IPS-15b (cell line): Measurements from ENCODE around the gene EID3.
"Not testable (repeated sequence)": the region's sequence is repeated elsewhere in the genome, so short reads cannot be mapped to it uniquely, and the experiment has no call there.

ENCODE experiments used
- H3K27me3 ChIP-seq: one replicate; pipeline ENCODE4 v1.6.1; 2013; ENCODE audit warnings: low read length; ENCODE audit not compliant: control insufficient read depth, insufficient read depth
- H3K36me3 ChIP-seq: one replicate; pipeline ENCODE4 v1.6.1; 2013; ENCODE audit warnings: low read length; ENCODE audit not compliant: control insufficient read depth, insufficient read depth
- H3K4me1 ChIP-seq: one replicate; pipeline ENCODE4 v1.6.1; 2013; ENCODE audit warnings: mild to moderate bottlenecking, low read length; ENCODE audit not compliant: control insufficient read depth, insufficient read depth
- H3K4me3 ChIP-seq: one replicate; pipeline ENCODE4 v1.5.1; 2013; ENCODE audit warnings: low read depth, low read length
- H3K9ac ChIP-seq: one replicate; pipeline ENCODE4 v1.6.1; 2013; ENCODE audit warnings: low read depth, mild to moderate bottlenecking, low read length
- H3K9me3 ChIP-seq: one replicate; pipeline ENCODE4 v1.6.1; 2013; ENCODE audit warnings: mild to moderate bottlenecking, low read length; ENCODE audit not compliant: control insufficient read depth, insufficient read depth

The EID3 gene

DNA sequence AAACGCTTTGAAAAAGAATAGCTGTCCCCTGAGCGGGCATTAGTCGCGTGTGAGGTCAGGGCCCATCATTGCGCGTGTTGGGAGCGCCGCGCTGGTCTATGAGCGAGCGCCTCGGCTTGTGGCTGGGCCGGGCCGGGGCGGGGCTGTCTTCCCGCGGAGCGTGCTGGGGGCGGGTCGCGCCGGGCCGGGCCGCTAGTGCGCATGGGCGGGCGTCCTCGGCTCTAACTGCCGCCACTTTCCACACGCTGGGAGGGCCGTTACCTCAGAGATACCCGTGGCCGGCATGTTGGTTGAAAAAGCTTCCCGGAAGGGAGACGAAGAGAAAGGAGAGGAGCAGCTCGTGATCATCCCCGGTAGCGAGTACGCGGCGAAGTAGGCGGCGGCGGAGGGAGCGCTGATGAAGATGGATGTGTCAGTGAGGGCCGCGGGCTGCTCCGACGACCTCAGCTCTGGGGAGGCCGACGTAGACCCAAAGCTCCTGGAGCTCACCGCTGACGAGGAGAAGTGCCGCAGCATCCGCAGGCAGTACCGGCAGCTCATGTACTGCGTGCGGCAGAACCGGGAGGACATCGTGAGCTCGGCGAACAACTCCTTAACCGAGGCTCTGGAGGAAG is at the start of gene EID3:
TSS of gene EID3 (plus strand) at position 202 of the 614 bp plus-strand sequence. CDS start at position 398, 196 bp downstream.
- Histone ChIP-seq H3K36me3 (peaks cover 4% of the 10 kb centered on the region), H3K4me3 (peak within 1 kb of the TSS; percentile 77), H3K4me1 (peaks cover 3% of the 10 kb centered on the region), H3K27me3 (no peaks in the 10 kb centered on the region), H3K9ac (peak within 1 kb of the TSS; percentile 54), H3K9me3 (no peaks in the 10 kb centered on the region)

DNA sequence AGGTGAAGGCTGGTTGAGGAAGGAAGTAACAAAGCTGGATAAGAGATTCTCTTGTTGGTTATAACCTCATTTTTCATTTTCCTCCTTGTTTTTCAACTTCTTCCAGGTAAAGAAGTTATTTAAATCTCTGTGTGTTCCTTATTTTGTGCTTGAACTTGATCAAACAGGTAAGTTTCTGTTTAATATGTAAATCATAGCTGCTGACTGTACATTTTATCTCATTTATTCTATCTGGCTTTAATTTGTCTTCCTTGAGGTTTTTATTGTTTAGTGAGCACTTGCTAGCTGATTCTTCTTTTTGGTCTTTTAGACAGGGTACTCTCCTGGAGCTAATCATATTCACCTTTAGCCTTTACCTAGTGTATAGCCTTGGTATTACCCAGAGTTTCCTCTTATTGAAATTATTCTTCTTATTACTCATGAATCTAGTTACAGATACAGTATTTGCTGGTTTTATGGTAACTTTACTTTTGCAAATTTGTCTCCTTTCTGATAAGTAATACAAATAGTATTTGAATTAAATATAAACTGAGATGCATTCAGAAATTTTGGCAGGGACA is 45.5 kb upstream of the EID3 start:
- Histone ChIP-seq H3K4me3 (no peak overlapping the region), H3K9ac (no peak overlapping the region), H3K27me3 (no peaks in the 10 kb centered on the region), H3K9me3 (no peaks in the 10 kb centered on the region), H3K36me3 (no peaks in the 10 kb centered on the region), H3K4me1 (no peaks in the 10 kb centered on the region)

DNA sequence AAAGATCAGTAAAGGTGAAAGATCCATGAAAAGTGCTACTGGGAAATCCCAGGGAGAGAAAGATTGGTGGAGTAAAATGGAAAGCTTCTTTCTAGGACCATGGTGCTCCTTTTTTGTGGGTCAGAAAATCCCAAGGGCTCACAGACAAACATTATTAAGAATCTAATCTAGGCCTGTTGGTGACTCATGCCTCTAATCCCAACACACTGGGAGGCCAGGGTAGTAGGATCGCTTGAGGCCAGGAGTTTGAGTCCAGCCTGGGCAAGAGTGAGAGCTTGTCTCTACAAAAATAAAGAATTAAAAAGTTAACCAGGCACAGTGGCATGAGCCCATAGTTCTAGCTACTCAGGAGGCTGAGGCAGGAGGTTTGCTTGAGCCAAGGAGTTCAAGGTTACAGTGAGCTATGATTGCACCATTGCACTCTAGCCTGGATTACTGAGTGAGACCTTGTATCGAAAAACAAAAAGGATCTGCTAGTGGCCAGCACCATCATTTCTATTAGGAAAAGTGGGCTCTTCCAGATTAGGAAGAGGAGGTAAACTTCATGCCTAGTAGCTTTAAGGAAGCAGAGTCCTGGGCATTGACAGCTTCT is 45.0 kb upstream of the EID3 start:
- H3K4me3 ChIP-seq: no peak overlapping the region
- no peaks in the 10 kb centered on the region for H3K9me3 ChIP-seq
- H3K36me3 ChIP-seq: no peaks in the 10 kb centered on the region
- H3K27me3 ChIP-seq: no peaks in the 10 kb centered on the region
- H3K9ac ChIP-seq: no peak overlapping the region
- H3K4me1 ChIP-seq: peaks cover 2% of the 10 kb centered on the region

DNA sequence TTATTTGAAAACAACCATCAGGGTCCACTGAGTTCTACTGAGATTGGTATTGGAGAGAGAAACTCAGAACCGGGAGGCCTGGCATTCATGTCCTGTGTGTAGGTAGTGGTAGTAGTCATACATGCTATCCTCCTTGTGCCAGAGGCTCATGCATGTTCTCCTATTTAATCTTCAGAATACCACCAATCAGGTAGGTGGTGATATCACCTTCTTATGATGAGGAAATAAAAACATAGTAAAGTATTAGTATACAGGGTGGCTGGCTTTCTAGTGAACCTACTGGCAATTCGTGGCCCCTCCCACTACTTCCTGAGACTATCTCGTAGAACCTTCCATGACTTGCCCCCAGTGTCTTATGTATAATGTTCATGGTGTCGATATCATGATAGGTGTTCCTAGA is 40.5 kb upstream of the EID3 start:
- Histone ChIP-seq H3K4me3 (no peak overlapping the region), H3K36me3 (no peaks in the 10 kb centered on the region), H3K27me3 (no peaks in the 10 kb centered on the region), H3K9ac (no peak overlapping the region), H3K9me3 (no peaks in the 10 kb centered on the region), H3K4me1 (peaks cover 3% of the 10 kb centered on the region)

DNA sequence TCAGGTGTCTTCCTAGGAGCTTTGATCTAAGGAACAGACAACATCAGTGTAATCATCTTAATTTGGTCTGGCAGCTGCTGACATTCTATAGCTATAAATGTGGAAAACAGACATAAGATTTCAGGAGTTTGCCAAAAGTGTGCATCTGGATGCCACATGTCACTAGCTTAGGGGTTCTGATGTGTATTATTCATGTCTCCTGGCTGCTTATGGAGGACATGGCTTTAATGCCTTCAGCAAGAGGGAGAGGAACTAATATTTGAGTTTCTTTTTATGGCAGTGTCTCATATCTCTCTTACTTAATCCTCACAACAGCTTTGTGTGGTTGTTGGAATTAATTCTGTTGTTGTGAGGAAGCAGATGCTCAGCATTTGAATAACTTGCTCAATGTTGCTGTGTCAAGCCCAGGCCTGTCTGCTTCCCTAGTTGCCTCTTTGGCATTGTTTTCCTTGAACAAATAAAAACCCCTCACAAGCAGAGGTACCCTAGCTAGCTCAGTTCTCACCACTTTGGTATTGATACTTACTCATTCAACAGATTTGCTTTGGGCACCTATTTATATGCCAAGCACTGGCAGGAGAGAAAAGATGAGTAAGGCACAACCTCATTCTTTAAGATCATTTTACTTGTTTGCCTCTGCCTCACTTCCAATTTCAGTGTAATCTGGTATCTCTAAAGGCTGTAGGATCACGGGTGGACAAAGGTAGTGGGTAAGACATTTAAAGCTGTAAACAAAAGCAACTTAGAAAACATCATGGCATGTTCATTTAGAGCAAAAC is 39.8 kb upstream of the EID3 start:
- no peaks in the 10 kb centered on the region for H3K9me3 ChIP-seq
- no peak overlapping the region for H3K9ac ChIP-seq
- no peak overlapping the region for H3K4me3 ChIP-seq
- no peaks in the 10 kb centered on the region for H3K36me3 ChIP-seq
- H3K27me3 ChIP-seq: no peaks in the 10 kb centered on the region
- H3K4me1 ChIP-seq: peaks cover 3% of the 10 kb centered on the region

DNA sequence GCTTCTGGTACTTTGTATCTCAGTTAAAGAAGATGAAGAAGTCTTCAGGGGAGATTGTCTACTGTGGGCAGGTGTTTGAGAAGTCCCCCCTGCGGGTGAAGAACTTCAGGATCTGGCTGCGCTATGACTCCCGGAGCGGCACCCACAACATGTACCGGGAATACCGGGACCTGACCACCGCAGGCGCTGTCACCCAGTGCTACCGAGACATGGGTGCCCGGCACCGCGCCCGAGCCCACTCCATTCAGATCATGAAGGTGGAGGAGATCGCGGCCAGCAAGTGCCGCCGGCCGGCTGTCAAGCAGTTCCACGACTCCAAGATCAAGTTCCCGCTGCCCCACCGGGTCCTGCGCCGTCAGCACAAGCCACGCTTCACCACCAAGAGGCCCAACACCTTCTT is 38.1 kb upstream of the EID3 start:
- H3K9ac ChIP-seq, H3K36me3 ChIP-seq: not testable (repeated sequence)

DNA sequence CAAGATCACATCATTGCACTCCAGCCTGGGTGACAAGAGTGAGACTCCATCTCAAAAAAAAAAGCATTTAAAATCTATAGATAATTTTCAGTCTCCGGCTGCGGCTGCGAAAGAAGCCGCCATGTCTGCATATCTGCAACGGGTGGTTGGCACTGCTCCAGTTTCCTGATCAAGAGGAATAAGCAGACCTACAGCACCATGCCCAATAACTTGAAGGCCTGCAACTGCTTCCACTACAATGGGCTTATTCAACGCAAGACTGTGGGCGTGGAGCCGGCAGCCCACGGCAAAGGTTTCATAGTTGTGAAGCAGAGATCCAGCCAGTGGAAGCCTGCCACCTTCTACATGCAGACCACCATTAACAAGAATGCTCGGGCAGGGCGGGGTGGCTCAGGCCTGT is 30.6 kb upstream of the EID3 start:
- no peaks in the 10 kb centered on the region for H3K9me3 ChIP-seq
- H3K9ac ChIP-seq: no peak overlapping the region
- H3K4me1 ChIP-seq: no peaks in the 10 kb centered on the region
- no peak overlapping the region for H3K4me3 ChIP-seq
- H3K27me3 ChIP-seq: no peaks in the 10 kb centered on the region
- no peaks in the 10 kb centered on the region for H3K36me3 ChIP-seq

More for the DNA sequence above, 38.1 kb upstream of the EID3 start:
- H3K4me1 ChIP-seq, H3K9me3 ChIP-seq, H3K4me3 ChIP-seq, H3K27me3 ChIP-seq: not testable (repeated sequence)

DNA sequence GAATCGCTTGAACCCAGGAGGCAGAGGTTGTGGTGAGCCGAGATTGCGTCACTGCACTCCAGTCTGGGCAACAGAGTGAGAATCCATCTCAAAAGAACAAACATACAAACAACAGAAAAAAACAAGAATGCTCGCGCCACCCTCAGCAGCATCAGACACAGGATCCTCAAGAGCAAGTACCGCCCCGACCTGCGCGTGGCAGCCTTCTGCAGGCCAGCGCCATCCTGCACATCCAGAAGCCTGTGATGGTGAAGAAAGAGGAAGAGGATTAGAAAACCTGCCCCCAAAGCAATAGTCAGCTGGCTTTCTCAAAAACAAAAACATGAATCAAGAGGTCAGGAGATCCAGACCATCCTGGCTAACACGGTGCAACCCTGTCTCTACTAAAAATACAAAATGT is 30.0 kb upstream of the EID3 start:
- H3K4me1 ChIP-seq: no peaks in the 10 kb centered on the region
- no peaks in the 10 kb centered on the region for H3K27me3 ChIP-seq
- H3K4me3 ChIP-seq: no peak overlapping the region
- H3K9ac ChIP-seq: no peak overlapping the region
- H3K9me3 ChIP-seq: no peaks in the 10 kb centered on the region
- H3K36me3 ChIP-seq: no peaks in the 10 kb centered on the region

DNA sequence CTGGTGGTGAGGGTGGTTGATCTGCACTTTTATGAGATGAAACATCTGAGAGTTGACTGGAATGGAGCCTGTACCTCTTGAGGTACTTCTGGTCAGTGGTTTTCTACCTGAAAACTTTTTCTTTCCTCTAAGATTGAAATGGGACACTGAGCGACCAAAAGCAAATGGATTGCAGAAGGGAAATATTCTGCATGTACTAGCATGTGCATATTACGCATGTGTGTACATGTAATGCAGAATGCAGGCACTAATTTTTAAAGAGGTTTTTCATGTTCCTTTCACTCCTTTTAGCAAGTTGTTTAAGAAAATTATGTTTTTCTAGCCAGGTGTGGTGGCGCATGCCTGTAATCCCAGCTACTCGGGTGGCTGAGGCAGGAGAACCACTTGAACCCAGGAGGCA is 28.7 kb upstream of the EID3 start:
- H3K4me1 ChIP-seq: no peaks in the 10 kb centered on the region

DNA sequence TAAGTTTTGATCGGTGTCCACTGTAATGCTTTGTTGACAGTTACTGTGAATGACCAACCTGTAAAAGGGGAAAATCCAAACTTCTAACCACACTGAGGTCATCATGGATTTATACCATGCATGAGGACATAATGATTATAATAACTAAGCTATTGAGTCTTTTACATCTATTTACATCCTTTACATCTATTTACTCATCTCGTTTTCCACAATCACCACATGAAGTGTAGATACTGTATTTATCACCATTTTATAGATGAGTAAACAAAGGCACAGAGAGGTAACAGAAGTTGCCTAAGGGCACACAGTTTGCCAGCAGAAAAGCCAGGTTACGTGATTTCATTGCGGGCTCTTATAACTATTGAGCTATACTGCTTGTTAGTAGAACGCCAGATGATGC is 27.9 kb upstream of the EID3 start:
- Histone ChIP-seq H3K36me3 (no peaks in the 10 kb centered on the region), H3K9me3 (no peaks in the 10 kb centered on the region), H3K4me1 (no peaks in the 10 kb centered on the region), H3K9ac (no peak overlapping the region), H3K4me3 (no peak overlapping the region), H3K27me3 (no peaks in the 10 kb centered on the region)

More for the DNA sequence above, 28.7 kb upstream of the EID3 start:
- H3K36me3 ChIP-seq: no peaks in the 10 kb centered on the region
- H3K27me3 ChIP-seq: no peaks in the 10 kb centered on the region
- no peak overlapping the region for H3K4me3 ChIP-seq
- no peaks in the 10 kb centered on the region for H3K9me3 ChIP-seq
- H3K9ac ChIP-seq: no peak overlapping the region

DNA sequence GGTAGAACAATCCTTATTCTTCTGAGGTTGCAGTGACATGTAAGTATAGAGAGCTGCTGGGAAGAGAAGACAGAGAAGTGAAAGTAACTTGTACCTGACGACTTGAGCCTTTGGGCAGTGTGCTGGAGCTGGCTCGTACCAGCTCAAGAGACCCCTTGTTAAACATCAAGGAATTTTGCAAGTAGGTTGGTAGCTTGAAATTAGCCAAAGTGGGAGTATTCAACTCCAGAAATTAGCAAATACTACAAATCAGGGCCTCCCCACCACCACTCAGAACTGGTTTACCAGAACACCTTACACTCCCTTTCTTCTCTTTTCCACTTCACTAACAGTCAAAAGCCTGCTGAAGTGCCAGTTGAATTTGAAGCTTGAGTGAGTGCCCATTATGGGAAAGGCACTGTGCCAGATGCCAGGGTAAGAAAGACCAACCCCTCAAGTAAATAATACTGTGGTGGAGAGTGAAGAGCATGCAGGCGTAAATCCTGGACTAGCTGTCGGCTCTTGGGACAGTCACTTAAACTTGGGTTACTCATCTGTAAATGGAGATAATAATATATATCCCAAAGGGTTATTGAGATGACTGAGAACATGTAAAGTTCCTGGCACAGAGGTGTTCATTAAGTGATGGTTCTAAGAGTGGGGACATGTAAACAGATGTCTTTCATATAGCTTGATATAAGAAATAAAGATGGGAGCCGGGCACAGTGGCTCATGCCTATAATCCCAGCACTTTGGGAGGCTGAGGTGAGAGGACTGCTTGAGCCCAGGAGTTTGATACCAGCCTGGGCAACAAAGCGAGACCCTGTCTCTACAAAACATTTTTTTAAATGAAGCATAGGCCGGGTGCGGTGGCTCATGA is 27.0 kb upstream of the EID3 start:
- Histone ChIP-seq H3K36me3 (no peaks in the 10 kb centered on the region), H3K4me3 (no peak overlapping the region), H3K9me3 (no peaks in the 10 kb centered on the region), H3K4me1 (no peaks in the 10 kb centered on the region), H3K9ac (no peak overlapping the region), H3K27me3 (no peaks in the 10 kb centered on the region)
